PC-9 (cell line): ENCODE results near the gene PLIN4. TPM values are rescaled to one million over a fixed set of nuclear protein-coding genes. Genes with fewer than 3 reads are reported as not detected.

Experiments used
- BruUV-seq: library from RNA; stranded (reverse); fragments of 400-500 nt; replicated peaks from 2 replicates; lab custom pipeline; 2021; lab: Mats Ljungman, UMichigan
- CTCF ChIA-PET: fragments of 300-600 bp; sonication (Branson Sonifier 250); formaldehyde crosslinking; loops from one replicate; lab custom pipeline; 2022; ENCODE audit warnings: antibody characterized with exemption; lab: Charles Lee
- POLR2A ChIA-PET: fragments of 300-600 bp; sonication (Branson Sonifier 250); formaldehyde crosslinking; loops from one replicate; lab custom pipeline; 2022; ENCODE audit warnings: antibody characterized with exemption; ENCODE audit not compliant: unreplicated experiment; lab: Charles Lee
- DNase-seq, 2 experiments: peaks; one replicate each; pipeline versions ENCODE4 v3.0.0 to v3.0.0-alpha.2; 2015 to 2022; ENCODE audit warnings: mixed read lengths in 1 of 2
- H2AFZ ChIP-seq: fragments of 200-600 bp; sonication (generic); 2 replicates; pipeline ENCODE4 v1.8.1; 2017; ENCODE audit warnings: antibody characterized with exemption
- H3F3A ChIP-seq: fragments of 200-600 bp; sonication (generic); 2 replicates; pipeline ENCODE4 v1.8.1; 2017; ENCODE audit warnings: antibody characterized with exemption, mild to moderate bottlenecking, low read depth; ENCODE audit not compliant: insufficient read depth
- H3K27ac ChIP-seq: fragments of 200-600 bp; sonication (generic); 2 replicates; pipeline ENCODE4 v1.6.1; 2016; ENCODE audit warnings: mixed run types
- H3K27me3 ChIP-seq: fragments of 200-600 bp; sonication (generic); 2 replicates; pipeline ENCODE4 v1.6.1; 2016; ENCODE audit warnings: low read depth, mixed run types; ENCODE audit not compliant: insufficient read depth
- H3K36me3 ChIP-seq: fragments of 200-600 bp; sonication (generic); 2 replicates; pipeline ENCODE4 v1.6.1; 2016; ENCODE audit warnings: low read depth, mixed run types
- H3K4me1 ChIP-seq: fragments of 200-600 bp; sonication (generic); replicated peaks from 2 replicates; pipeline ENCODE4 v1.6.1; 2016; ENCODE audit warnings: mixed run types; ENCODE audit not compliant: insufficient read depth
- H3K4me2 ChIP-seq: fragments of 200-600 bp; sonication (generic); 2 replicates; pipeline ENCODE4 v1.6.1; 2017; ENCODE audit warnings: mixed run types
- H3K4me3 ChIP-seq: fragments of 200-600 bp; sonication (generic); 2 replicates; pipeline ENCODE4 v1.6.1; 2016; ENCODE audit warnings: mixed run types
- H3K79me2 ChIP-seq: fragments of 200-600 bp; sonication (generic); 2 replicates; pipeline ENCODE4 v1.6.1; 2017; ENCODE audit warnings: low read depth, mixed run types
- H3K9me2 ChIP-seq: fragments of 200-600 bp; sonication (generic); 2 replicates; pipeline ENCODE4 v1.8.1; 2017; ENCODE audit warnings: mild to moderate bottlenecking; ENCODE audit not compliant: insufficient read depth
- H3K9me3 ChIP-seq: fragments of 200-600 bp; sonication (generic); 2 replicates; pipeline ENCODE4 v1.8.1; 2016; ENCODE audit warnings: low read depth; ENCODE audit not compliant: insufficient read depth
- H4K20me1 ChIP-seq: fragments of 200-600 bp; sonication (generic); 2 replicates; pipeline ENCODE4 v1.8.1; 2017; ENCODE audit not compliant: insufficient read depth
- CTCF ChIP-seq: fragments of 200-600 bp; sonication (generic); conservative IDR thresholded peaks from 2 replicates; pipeline ENCODE4 v1.6.1; 2017; ENCODE audit warnings: mixed run types, antibody characterized with exemption, mild to moderate bottlenecking, moderate library complexity
- EZH2 ChIP-seq: fragments of 200-600 bp; sonication (generic); IDR thresholded peaks from 2 replicates; pipeline ENCODE4 v1.8.0; 2017; ENCODE audit warnings: antibody characterized with exemption, low read depth
- intact Hi-C: fragments of 100-400 bp; cut with micrococcal nuclease; formaldehyde crosslinking; loops from one replicate; pipeline ENCODE4 v1.10.0; 2022; ENCODE audit not compliant: unreplicated experiment
- total RNA-seq: library from RNA; stranded (reverse); gene quantifications from 2 replicates; pipeline ENCODE4 v1.2.3, GENCODE V29; 2021

PLIN4 gene
- total RNA-seq, 1 experiment from 2014 or later, result 1.6 TPM

- Histone ChIP-seq H3K79me2 (no peaks in the 10 kb centered on the region), H4K20me1 (no peaks in the 10 kb centered on the region), H3K27me3 (no peaks in the 10 kb centered on the region), H3K4me1 (no peaks in the 10 kb centered on the region), H3K4me2 (no peak overlapping the region), H3K9me3 (no peaks in the 10 kb centered on the region), H2AFZ (no peak overlapping the region), H3K36me3 (no peaks in the 10 kb centered on the region), H3F3A (no peaks in the 10 kb centered on the region), H3K4me3 (no peak overlapping the region), H3K27ac (no peak overlapping the region), H3K9me2 (no peaks in the 10 kb centered on the region)
- intact Hi-C loops, result no loop called here
- ChIA-PET CTCF (no interaction called here), POLR2A (interaction anchor here (0.6 kb wide), 2 partner anchors 45 to 57 kb away, joined by 5 to 10 read pairs; partner anchors contain the start of gene LRG1)
- TF ChIP-seq CTCF (no peak), EZH2 (no peak)
- BruUV-seq, result no TSS peak
- DNase-seq, result no peak
These were observed 35.4 kb downstream of the PLIN4 start for GRCh38 chr19:4482721-4483364.

GRCh38 chr19:4477034-4477801 is 41.1 kb downstream of the PLIN4 start:
- no peaks in the 10 kb centered on the region for H3K27me3 ChIP-seq
- no peaks in the 10 kb centered on the region for H3K36me3 ChIP-seq
- no peak overlapping the region for H3K27ac ChIP-seq
- TF ChIP-seq EZH2 (no peak), CTCF (no peak)
- H3K9me3 ChIP-seq, result no peaks in the 10 kb centered on the region
- no peaks in the 10 kb centered on the region for H3F3A ChIP-seq
- POLR2A ChIA-PET, result no interaction called here
- DNase-seq, result no peak
- no TSS peak for BruUV-seq
- CTCF ChIA-PET, result no interaction called here
- H3K4me3 ChIP-seq, result no peak overlapping the region
- no peaks in the 10 kb centered on the region for H4K20me1 ChIP-seq
- H3K9me2 ChIP-seq, result no peaks in the 10 kb centered on the region
- no peak overlapping the region for H2AFZ ChIP-seq
- no peaks in the 10 kb centered on the region for H3K4me1 ChIP-seq
- H3K79me2 ChIP-seq, result peaks cover 11% of the 10 kb centered on the region
- no peak overlapping the region for H3K4me2 ChIP-seq
- intact Hi-C loops, result no loop called here

- no peaks in the 10 kb centered on the region for H3K9me2 ChIP-seq
- H3F3A ChIP-seq, result peaks cover 11% of the 10 kb centered on the region
- no peak overlapping the region for H3K27ac ChIP-seq
- H3K9me3 ChIP-seq, result no peaks in the 10 kb centered on the region
- H3K4me2 ChIP-seq, result no peak overlapping the region
- H3K79me2 ChIP-seq, result peaks cover 11% of the 10 kb centered on the region
- H3K36me3 ChIP-seq, result no peaks in the 10 kb centered on the region
- ChIA-PET CTCF (no interaction called here), POLR2A (no interaction called here)
- H2AFZ ChIP-seq, result no peak overlapping the region
- H4K20me1 ChIP-seq, result no peaks in the 10 kb centered on the region
- H3K4me3 ChIP-seq, result no peak overlapping the region
- TF ChIP-seq CTCF, result no peak
- BruUV-seq, result no TSS peak
- intact Hi-C loops, result no loop called here
- no peaks in the 10 kb centered on the region for H3K27me3 ChIP-seq
- no peak for DNase-seq
- H3K4me1 ChIP-seq, result peaks cover 6% of the 10 kb centered on the region; the same call in 1 of the 2 replicates
These were observed 43.7 kb downstream of the PLIN4 start for GRCh38 chr19:4474514-4475022.
